ENCODE measurements around the gene CTXND2. TPM values are rescaled to one million over a fixed set of nuclear protein-coding genes. Genes with fewer than 3 reads are reported as not detected.

The CTXND2 gene
- total and polyA plus RNA-seq, 2 of the 13 experiments (the other 11 are each of a cell fraction or from before 2014, with no cell fraction given) = not detected

- TF ChIP-seq ESRRA (CRISPR knock-in tag; IDR thresholded peaks at IDR 0.05; ENCODE audit: low read depth) (no peak), PPARG (CRISPR knock-in tag; conservative IDR thresholded peaks at IDR 0.05) (no peak), ZNF326 (CRISPR knock-in tag; IDR thresholded peaks at IDR 0.05; ENCODE audit: borderline replicate concordance) (no peak), RFX5 (IDR thresholded peaks at IDR 0.05; ENCODE audit: low read depth, low read length) (no peak), SIN3A (IDR thresholded peaks at IDR 0.05; ENCODE audit: borderline replicate concordance, low read depth, low read length) (peak; percentile 89; the same call in 1 of the 2 replicates), KDM5B (CRISPR knock-in tag; IDR thresholded peaks at IDR 0.05; ENCODE audit: borderline replicate concordance) (peak; percentile 40; the same call in 1 of the 2 replicates), KLF9 (CRISPR knock-in tag; IDR thresholded peaks at IDR 0.05; ENCODE audit: low read depth) (0 out of 2 replicates have a peak, but pooled peaks have one; percentile 76), NAIF1 (CRISPR knock-in tag; IDR thresholded peaks at IDR 0.05; ENCODE audit: borderline replicate concordance) (peak; percentile 53; the same call in 1 of the 2 replicates), ARHGAP35 (CRISPR knock-in tag; IDR thresholded peaks at IDR 0.05; ENCODE audit: borderline replicate concordance) (0 out of 2 replicates have a peak, but pooled peaks have one; percentile 58), ZSCAN22 (CRISPR knock-in tag; IDR thresholded peaks at IDR 0.05) (no peak), ZBTB7B (CRISPR knock-in tag; IDR thresholded peaks at IDR 0.05) (0 out of 2 replicates have a peak, but pooled peaks have one; percentile 33), TAF15 (IDR thresholded peaks at IDR 0.05; ENCODE audit: low read depth, low read length, poor library complexity, severe bottlenecking) (no peak), ZNF772 (CRISPR knock-in tag; IDR thresholded peaks at IDR 0.05) (peak; percentile 65; the same call in 1 of the 2 replicates), ZNF777 (CRISPR knock-in tag; IDR thresholded peaks at IDR 0.05) (peak; percentile 44; the same call in 1 of the 2 replicates), CREM (IDR thresholded peaks at IDR 0.05) (peak; percentile 87), CREM (CRISPR knock-in tag; IDR thresholded peaks at IDR 0.05) (no peak), ZNF260 (CRISPR knock-in tag; IDR thresholded peaks at IDR 0.05; ENCODE audit: borderline replicate concordance, low read depth) (no peak), RBFOX2 (IDR thresholded peaks at IDR 0.05; ENCODE audit: low read depth, low read length) (peak; percentile 54), TBX3 (IDR thresholded peaks at IDR 0.05; ENCODE audit: borderline replicate concordance) (peak; percentile 71; the same call in 1 of the 2 replicates), MZF1 (CRISPR knock-in tag; IDR thresholded peaks at IDR 0.05; ENCODE audit: borderline replicate concordance) (no peak), YEATS2 (CRISPR knock-in tag; IDR thresholded peaks at IDR 0.05; ENCODE audit: borderline replicate concordance) (peak; percentile 94), ZNF781 (CRISPR knock-in tag; IDR thresholded peaks at IDR 0.05; ENCODE audit: borderline replicate concordance, not compliant biosample characterization) (no peak), ARNT2 (CRISPR knock-in tag; IDR thresholded peaks at IDR 0.05; ENCODE audit: low read depth) (no peak)
- TF ChIP-seq, protein P1, sequence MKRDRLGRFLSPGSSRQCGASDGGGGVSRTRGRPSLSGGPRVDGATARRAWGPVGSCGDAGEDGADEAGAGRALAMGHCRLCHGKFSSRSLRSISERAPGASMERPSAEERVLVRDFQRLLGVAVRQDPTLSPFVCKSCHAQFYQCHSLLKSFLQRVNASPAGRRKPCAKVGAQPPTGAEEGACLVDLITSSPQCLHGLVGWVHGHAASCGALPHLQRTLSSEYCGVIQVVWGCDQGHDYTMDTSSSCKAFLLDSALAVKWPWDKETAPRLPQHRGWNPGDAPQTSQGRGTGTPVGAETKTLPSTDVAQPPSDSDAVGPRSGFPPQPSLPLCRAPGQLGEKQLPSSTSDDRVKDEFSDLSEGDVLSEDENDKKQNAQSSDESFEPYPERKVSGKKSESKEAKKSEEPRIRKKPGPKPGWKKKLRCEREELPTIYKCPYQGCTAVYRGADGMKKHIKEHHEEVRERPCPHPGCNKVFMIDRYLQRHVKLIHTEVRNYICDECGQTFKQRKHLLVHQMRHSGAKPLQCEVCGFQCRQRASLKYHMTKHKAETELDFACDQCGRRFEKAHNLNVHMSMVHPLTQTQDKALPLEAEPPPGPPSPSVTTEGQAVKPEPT (CRISPR knock-in tag; IDR thresholded peaks at IDR 0.05; ENCODE audit: low read depth) = no peak
- TF ChIP-seq, protein P2, sequence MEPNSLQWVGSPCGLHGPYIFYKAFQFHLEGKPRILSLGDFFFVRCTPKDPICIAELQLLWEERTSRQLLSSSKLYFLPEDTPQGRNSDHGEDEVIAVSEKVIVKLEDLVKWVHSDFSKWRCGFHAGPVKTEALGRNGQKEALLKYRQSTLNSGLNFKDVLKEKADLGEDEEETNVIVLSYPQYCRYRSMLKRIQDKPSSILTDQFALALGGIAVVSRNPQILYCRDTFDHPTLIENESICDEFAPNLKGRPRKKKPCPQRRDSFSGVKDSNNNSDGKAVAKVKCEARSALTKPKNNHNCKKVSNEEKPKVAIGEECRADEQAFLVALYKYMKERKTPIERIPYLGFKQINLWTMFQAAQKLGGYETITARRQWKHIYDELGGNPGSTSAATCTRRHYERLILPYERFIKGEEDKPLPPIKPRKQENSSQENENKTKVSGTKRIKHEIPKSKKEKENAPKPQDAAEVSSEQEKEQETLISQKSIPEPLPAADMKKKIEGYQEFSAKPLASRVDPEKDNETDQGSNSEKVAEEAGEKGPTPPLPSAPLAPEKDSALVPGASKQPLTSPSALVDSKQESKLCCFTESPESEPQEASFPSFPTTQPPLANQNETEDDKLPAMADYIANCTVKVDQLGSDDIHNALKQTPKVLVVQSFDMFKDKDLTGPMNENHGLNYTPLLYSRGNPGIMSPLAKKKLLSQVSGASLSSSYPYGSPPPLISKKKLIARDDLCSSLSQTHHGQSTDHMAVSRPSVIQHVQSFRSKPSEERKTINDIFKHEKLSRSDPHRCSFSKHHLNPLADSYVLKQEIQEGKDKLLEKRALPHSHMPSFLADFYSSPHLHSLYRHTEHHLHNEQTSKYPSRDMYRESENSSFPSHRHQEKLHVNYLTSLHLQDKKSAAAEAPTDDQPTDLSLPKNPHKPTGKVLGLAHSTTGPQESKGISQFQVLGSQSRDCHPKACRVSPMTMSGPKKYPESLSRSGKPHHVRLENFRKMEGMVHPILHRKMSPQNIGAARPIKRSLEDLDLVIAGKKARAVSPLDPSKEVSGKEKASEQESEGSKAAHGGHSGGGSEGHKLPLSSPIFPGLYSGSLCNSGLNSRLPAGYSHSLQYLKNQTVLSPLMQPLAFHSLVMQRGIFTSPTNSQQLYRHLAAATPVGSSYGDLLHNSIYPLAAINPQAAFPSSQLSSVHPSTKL (CRISPR knock-in tag; IDR thresholded peaks at IDR 0.05) = peak; percentile 30
Measured at GRCh38 chr1:150926097-150926741, 39.3 kb downstream of the CTXND2 start, which contains the start of gene SETDB1 (continued).
